HG02642 (cell line): Measurements from ENCODE around the gene TMEM117.

ENCODE experiments used
- ATAC-seq: cut with Tn5 transposase; IDR thresholded peaks from one replicate; pipeline ENCODE4 v1.9.1; 2021; ENCODE audit warnings: mild to moderate bottlenecking; ENCODE audit not compliant: unreplicated experiment, poor library complexity

Gene TMEM117

GRCh38 chr12:44405297-44405696, 569.4 kb downstream of the TMEM117 start:
- ATAC-seq = no peak

- ATAC-seq = no peak
Measured at GRCh38 chr12:44422559-44422958, 586.7 kb downstream of the TMEM117 start.

DNA sequence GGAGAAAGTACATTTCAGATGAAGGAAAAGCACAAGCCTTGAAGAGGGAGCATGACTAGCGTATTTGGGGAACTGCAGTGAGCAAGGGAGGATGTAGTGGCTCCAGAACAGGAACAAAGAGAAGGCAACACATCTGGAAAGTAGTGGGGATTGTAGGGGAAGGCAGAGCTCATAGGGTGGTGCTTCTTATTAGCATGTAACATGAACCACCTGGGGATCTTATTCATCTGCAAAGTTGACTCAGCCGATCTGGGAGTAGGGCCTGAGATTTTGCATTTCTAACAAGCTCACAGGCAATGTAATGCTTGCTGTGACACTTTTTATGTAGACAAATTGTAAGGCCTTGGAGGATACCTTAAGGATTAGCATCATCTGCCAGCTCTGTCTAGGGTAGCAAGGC, 592.9 kb downstream of the TMEM117 start:
- no peak for ATAC-seq

- ATAC-seq = peak; percentile 78
Measured at GRCh38 chr12:44431647-44432343, 595.9 kb downstream of the TMEM117 start.

GRCh38 chr12:44433659-44434058, 597.8 kb downstream of the TMEM117 start:
- ATAC-seq = peak; percentile 43

- no peak for ATAC-seq
Measured at GRCh38 chr12:44436756-44437155, 600.9 kb downstream of the TMEM117 start.
